ENCODE measurements around the gene HNRNPD.
"Not testable (repeated sequence)": the region's sequence is repeated elsewhere in the genome, so short reads cannot be mapped to it uniquely, and the experiment has no call there.

HNRNPD gene

DNA sequence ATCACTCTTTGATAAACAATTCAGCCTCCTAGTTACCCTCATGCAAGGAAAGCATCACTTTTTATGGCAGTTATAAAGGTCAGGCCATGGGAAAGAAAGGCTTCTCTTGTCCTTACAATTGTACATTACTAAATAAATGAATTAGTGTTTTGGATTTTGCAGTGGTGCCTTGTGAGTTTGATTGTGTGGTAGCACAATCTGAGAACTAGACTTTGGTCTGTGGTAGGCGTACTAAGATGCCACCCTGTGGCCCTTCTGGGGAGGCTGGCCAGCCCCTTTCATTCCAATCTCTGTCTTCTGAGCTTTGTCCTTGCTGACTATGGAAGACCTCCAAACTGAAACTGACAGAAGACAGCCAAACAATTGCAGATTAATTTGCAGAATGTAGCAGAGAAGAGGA is 14.6 kb upstream of the HNRNPD start:
- TF ChIP-seq, protein P1, sequence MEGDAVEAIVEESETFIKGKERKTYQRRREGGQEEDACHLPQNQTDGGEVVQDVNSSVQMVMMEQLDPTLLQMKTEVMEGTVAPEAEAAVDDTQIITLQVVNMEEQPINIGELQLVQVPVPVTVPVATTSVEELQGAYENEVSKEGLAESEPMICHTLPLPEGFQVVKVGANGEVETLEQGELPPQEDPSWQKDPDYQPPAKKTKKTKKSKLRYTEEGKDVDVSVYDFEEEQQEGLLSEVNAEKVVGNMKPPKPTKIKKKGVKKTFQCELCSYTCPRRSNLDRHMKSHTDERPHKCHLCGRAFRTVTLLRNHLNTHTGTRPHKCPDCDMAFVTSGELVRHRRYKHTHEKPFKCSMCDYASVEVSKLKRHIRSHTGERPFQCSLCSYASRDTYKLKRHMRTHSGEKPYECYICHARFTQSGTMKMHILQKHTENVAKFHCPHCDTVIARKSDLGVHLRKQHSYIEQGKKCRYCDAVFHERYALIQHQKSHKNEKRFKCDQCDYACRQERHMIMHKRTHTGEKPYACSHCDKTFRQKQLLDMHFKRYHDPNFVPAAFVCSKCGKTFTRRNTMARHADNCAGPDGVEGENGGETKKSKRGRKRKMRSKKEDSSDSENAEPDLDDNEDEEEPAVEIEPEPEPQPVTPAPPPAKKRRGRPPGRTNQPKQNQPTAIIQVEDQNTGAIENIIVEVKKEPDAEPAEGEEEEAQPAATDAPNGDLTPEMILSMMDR (IDR thresholded peaks at IDR 0.05; ENCODE audit: unreplicated experiment in 3 of 3): no peak
- Mint-ChIP-seq H3K36me3 (ENCODE audit: low read depth) (peaks cover 9% of the 10 kb centered on the region), H3K27me3 (ENCODE audit: low read depth) (no peaks in the 10 kb centered on the region), H3K4me1 (peaks cover 11% of the 10 kb centered on the region), H3K9me3 (peaks cover 15% of the 10 kb centered on the region), H3K4me3 (no peak overlapping the region), H3K27ac (no peak overlapping the region)

DNA sequence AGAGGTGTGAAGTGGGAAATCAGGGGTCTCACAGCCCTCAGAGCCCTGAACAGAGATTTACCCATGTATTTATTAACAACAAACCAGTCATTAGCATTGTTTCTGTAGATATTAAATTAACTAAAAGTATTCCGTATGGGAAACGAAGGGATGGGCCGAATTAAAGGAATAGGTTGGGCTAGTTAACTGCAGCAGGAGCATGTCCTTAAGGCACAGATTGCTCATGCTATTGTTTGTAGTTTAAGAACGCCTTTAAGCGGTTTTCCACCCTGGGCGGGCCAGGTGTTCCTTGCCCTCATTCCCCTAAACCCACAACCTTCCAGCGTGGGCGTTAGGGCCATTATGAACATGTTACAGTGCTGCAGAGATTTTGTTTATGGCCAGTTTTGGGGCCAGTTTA is 12.5 kb upstream of the HNRNPD start:
- H3K27me3 Mint-ChIP-seq (ENCODE audit: low read depth); H3K4me3 Mint-ChIP-seq: not testable (repeated sequence)
- peaks cover 15% of the 10 kb centered on the region for H3K9me3 Mint-ChIP-seq

DNA sequence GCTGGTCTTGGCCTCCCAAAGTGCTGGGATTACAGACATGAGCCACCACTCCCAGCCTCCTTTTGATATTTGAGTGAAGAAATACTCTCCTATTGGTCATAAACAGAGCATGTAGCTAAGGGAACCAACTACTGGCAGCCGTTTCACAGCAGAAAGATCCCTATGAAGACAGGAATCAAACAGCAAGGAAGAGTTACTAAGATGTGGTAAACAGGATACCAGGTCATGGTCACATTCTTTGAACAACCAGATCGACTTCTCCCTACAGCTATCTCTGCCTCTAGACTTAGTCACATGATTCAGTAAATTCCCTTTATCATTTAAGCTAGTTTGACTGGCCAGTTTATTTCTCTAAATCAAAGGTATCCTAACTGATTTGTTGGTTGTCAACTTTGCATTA is 9.0 kb upstream of the HNRNPD start:
- H3K36me3 Mint-ChIP-seq (ENCODE audit: low read depth): peaks cover 14% of the 10 kb centered on the region
- TF ChIP-seq, protein P1 (IDR thresholded peaks at IDR 0.05; ENCODE audit: unreplicated experiment in 3 of 3): no peak
- H3K27me3 Mint-ChIP-seq (ENCODE audit: low read depth): no peaks in the 10 kb centered on the region
- H3K4me3 Mint-ChIP-seq: no peak overlapping the region
- H3K4me1 Mint-ChIP-seq: peaks cover 21% of the 10 kb centered on the region
- H3K9me3 Mint-ChIP-seq: peaks cover 15% of the 10 kb centered on the region
- no peak overlapping the region for H3K27ac Mint-ChIP-seq

More for the DNA sequence above, 12.5 kb upstream of the HNRNPD start:
- H3K27ac Mint-ChIP-seq; H3K36me3 Mint-ChIP-seq (ENCODE audit: low read depth): not testable (repeated sequence)
- peaks cover 13% of the 10 kb centered on the region for H3K4me1 Mint-ChIP-seq

DNA sequence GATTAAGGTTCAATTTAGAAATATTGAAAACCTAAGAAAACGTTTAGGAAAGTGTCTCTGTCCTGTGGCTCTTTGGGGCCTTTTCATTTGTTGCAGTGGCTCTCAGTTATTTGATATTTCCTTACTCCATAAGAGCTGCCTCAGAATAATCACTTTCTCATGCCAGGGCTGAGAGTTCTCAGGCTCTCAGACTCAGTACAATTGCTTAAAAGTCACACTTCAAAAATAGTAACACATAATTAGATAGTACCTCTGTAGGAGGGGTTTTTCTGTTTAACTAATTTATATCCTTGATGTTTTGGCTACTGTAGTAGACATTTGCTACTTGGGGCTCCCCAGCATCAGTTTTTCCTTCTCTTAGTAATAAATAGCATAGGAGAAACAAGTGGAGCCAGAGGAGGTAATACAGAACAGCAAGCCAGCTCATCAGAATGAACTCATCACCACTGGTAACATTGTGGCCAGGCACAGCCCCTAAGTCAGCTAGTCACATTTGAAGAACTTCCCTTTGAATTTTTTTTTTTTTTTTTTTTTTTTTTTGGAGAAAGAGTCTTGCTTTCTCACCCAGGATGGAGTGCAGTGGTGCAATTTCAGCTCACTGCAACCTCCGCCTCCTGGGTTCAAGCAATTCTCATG is 8.0 kb upstream of the HNRNPD start:
- peaks cover 15% of the 10 kb centered on the region for H3K9me3 Mint-ChIP-seq
- no peak overlapping the region for H3K27ac Mint-ChIP-seq
- no peak overlapping the region for H3K4me3 Mint-ChIP-seq
- no peaks in the 10 kb centered on the region for H3K27me3 Mint-ChIP-seq (ENCODE audit: low read depth)
- peaks cover 17% of the 10 kb centered on the region for H3K36me3 Mint-ChIP-seq (ENCODE audit: low read depth)
- TF ChIP-seq, protein P1 (IDR thresholded peaks at IDR 0.05; ENCODE audit: unreplicated experiment in 3 of 3): no peak
- peaks cover 23% of the 10 kb centered on the region for H3K4me1 Mint-ChIP-seq

DNA sequence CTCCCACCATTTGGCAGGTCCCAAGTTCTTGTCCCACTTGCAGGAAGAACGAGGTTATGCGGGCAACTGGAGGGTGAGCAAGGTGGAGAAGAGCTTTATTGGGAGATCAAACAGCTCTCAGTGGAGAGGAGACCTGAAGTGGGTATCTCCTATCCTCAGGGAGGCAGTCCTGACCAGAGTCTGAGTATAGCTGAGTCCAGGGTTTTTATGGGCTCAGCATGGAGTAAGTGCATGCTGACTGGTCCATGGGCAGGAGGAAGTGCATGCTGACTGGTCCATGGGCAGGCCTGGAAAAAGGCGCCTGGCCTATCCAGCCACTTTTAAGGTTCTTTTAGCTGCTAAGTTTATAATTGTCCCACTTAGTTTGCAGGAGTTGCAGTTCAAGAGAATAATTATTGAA is 7.4 kb upstream of the HNRNPD start:
- peaks cover 15% of the 10 kb centered on the region for H3K9me3 Mint-ChIP-seq
- peak overlapping the region in 1 of 3 experiments; percentile 48 for H3K27ac Mint-ChIP-seq
- H3K36me3 Mint-ChIP-seq (ENCODE audit: low read depth): peaks cover 22% of the 10 kb centered on the region
- H3K4me1 Mint-ChIP-seq: peaks cover 28% of the 10 kb centered on the region
- no peak overlapping the region for H3K4me3 Mint-ChIP-seq
- no peaks in the 10 kb centered on the region for H3K27me3 Mint-ChIP-seq (ENCODE audit: low read depth)
- TF ChIP-seq, protein P1 (IDR thresholded peaks at IDR 0.05; ENCODE audit: unreplicated experiment in 3 of 3): no peak

DNA sequence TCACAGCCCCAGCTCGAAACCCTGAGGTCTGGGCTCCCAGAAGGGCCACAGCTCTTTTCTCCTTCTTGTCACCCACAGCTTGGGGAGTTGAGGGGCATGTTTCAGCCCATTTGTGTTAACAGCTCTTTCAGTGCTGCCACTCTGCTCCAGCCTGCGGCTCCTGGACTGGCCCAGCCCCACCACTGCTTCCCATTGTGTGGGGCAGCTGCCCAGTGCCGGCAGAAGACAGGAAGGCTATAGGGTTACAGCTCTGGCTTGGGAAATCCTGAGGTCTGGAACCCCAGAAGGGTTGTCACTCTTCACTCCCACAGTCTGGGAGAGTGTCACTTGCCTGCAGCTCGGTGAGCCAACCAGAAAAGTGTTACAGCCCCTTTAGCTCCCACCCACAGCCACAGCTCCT is 7.0 kb upstream of the HNRNPD start:
- TF ChIP-seq, protein P1 (IDR thresholded peaks at IDR 0.05; ENCODE audit: unreplicated experiment in 3 of 3): no peak
- Mint-ChIP-seq H3K4me1 (peaks cover 32% of the 10 kb centered on the region), H3K27ac (peak overlapping the region in 1 of 3 experiments; percentile 48), H3K4me3 (no peak overlapping the region), H3K27me3 (ENCODE audit: low read depth) (no peaks in the 10 kb centered on the region), H3K9me3 (peaks cover 14% of the 10 kb centered on the region), H3K36me3 (ENCODE audit: low read depth) (peaks cover 22% of the 10 kb centered on the region)
